Stimulated activated CD8-positive, alpha-beta memory T cell treated with anti-CD3 and anti-CD28 coated beads, Interleukin-12 subunit alpha, Interleukin-12 subunit beta, amount 100 ng/mL, for 1 hour (primary cell): ENCODE measurements around the gene USH2A.
"Not testable (repeated sequence)": the region's sequence is repeated elsewhere in the genome, so short reads cannot be mapped to it uniquely, and the experiment has no call there.

Experiments used
- DNase-seq: peaks from one replicate; pipeline ENCODE4 v3.0.0-alpha.2; 2020; ENCODE audit warnings: low read depth

USH2A gene

GRCh38 chr1:216047811-216048572 lies 375.3 kb downstream of the USH2A start:
- no peak for DNase-seq

GRCh38 chr1:216046336-216046735 lies 376.9 kb downstream of the USH2A start:
- DNase-seq = no peak

GRCh38 chr1:216045400-216045799 lies 377.8 kb downstream of the USH2A start:
- DNase-seq = no peak

GRCh38 chr1:216044538-216044937 lies 378.7 kb downstream of the USH2A start:
- DNase-seq = no peak

- no peak for DNase-seq
Measured at GRCh38 chr1:216034506-216034905, 388.7 kb downstream of the USH2A start.

- DNase-seq = no peak
Measured at GRCh38 chr1:216032961-216033614, 390.2 kb downstream of the USH2A start.

- no peak for DNase-seq
Measured at GRCh38 chr1:216032284-216032683, 391.0 kb downstream of the USH2A start.

GRCh38 chr1:216028631-216029030 lies 394.6 kb downstream of the USH2A start:
- DNase-seq = no peak

GRCh38 chr1:216024546-216024945 lies 398.7 kb downstream of the USH2A start:
- DNase-seq = no peak

GRCh38 chr1:216020743-216021345 lies 402.4 kb downstream of the USH2A start:
- no peak for DNase-seq

- no peak for DNase-seq
Measured at GRCh38 chr1:216015116-216015515, 408.1 kb downstream of the USH2A start.

GRCh38 chr1:216014086-216014485 lies 409.2 kb downstream of the USH2A start:
- DNase-seq = no peak

GRCh38 chr1:216009456-216009855 lies 413.8 kb downstream of the USH2A start:
- not testable (repeated sequence) for DNase-seq

- DNase-seq = no peak
Measured at GRCh38 chr1:216005916-216006315, 417.3 kb downstream of the USH2A start.

GRCh38 chr1:215992620-215993019 lies 430.6 kb downstream of the USH2A start:
- no peak for DNase-seq

GRCh38 chr1:215987092-215987875 lies 436.0 kb downstream of the USH2A start:
- DNase-seq = no peak

- DNase-seq = no peak
Measured at GRCh38 chr1:215986401-215986800, 436.8 kb downstream of the USH2A start.

GRCh38 chr1:215983680-215984079 lies 439.6 kb downstream of the USH2A start:
- DNase-seq = no peak

- DNase-seq = no peak
Measured at GRCh38 chr1:215971793-215972441, 451.3 kb downstream of the USH2A start.

GRCh38 chr1:215970406-215970805 lies 452.8 kb downstream of the USH2A start:
- DNase-seq = no peak

- no peak for DNase-seq
Measured at GRCh38 chr1:215963621-215964020, 459.6 kb downstream of the USH2A start.

GRCh38 chr1:215963040-215963439 lies 460.2 kb downstream of the USH2A start:
- no peak for DNase-seq
